Subcutaneous adipose tissue (tissue), 4 donors: ENCODE measurements around the gene SLC1A7. TPM values are rescaled to one million over a fixed set of nuclear protein-coding genes. Genes with fewer than 3 reads are reported as not detected.

Source experiments
- total RNA-seq, 4 donors: library from RNA; depleted of rRNA; stranded (reverse); fragments of >200 nt; gene quantifications; one replicate each; pipeline ENCODE4 v1.1.0, GENCODE V29; 2016
- TF ChIP-seq, protein P1 (sequence below): fragments of 450-650 bp; IDR thresholded peaks from one replicate; pipeline ENCODE4 v1.5.1; 2016; ENCODE audit warnings: low read depth, mild to moderate bottlenecking, control low read depth, antibody characterized with exemption, moderate library complexity

SLC1A7 gene
- total RNA-seq, 4 donors from 2014 or later = 0.17 to 0.94 TPM; not detected in 2

DNA sequence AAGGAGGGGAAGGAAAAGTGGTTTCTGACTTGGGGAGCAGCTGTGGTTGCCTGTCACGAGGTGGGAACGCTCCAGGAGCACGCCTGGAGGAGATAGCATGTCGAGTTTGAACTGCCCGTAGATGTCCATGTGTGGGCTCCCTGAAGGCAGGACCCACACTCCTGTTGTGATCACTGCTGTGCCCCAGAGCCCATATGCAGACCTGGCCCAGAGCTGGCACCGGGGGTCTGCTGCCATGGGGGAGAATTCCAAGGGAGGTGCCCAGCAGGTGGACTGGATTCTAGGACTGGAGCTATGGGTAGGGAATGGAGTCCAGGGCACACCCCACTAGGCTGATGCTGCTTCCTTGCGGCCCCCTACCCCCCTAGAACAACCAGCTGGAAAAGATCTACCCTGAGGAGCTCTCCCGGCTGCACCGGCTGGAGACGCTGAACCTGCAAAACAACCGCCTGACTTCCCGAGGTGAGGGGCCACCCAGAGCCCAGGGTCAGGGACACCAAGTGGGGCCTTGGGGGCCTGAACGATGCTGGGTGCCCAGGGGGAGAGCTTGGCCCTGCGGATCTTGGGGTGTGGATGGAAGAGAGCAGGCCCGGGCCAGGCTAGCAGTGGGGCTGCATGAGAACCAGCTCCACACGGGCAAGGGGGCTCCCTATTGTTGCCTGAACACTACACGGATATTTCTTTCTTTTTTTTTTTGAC, 71.1 kb downstream of the SLC1A7 start:
- TF ChIP-seq, protein P1, sequence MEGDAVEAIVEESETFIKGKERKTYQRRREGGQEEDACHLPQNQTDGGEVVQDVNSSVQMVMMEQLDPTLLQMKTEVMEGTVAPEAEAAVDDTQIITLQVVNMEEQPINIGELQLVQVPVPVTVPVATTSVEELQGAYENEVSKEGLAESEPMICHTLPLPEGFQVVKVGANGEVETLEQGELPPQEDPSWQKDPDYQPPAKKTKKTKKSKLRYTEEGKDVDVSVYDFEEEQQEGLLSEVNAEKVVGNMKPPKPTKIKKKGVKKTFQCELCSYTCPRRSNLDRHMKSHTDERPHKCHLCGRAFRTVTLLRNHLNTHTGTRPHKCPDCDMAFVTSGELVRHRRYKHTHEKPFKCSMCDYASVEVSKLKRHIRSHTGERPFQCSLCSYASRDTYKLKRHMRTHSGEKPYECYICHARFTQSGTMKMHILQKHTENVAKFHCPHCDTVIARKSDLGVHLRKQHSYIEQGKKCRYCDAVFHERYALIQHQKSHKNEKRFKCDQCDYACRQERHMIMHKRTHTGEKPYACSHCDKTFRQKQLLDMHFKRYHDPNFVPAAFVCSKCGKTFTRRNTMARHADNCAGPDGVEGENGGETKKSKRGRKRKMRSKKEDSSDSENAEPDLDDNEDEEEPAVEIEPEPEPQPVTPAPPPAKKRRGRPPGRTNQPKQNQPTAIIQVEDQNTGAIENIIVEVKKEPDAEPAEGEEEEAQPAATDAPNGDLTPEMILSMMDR = no peak

DNA sequence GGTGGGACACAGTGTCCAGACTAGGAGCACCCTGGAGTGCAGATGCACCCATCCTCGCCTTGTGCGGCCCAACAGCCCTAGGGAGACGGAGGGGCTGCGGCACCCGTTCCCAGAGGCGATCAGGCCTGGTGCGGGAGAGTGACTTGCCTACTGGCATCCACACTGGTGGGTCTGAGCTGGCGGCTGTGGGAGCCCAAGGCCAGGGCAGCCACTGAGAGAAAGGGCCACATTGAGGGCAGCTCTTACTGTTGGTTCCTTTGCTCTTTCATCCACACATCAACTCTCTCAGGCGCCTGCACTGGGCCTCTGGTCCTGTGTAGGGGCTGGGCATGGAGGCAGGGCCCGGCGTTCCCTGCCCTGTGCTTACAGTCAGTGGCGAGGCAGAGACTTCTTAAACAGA, 71.8 kb downstream of the SLC1A7 start:
- TF ChIP-seq, protein P1 = no peak

DNA sequence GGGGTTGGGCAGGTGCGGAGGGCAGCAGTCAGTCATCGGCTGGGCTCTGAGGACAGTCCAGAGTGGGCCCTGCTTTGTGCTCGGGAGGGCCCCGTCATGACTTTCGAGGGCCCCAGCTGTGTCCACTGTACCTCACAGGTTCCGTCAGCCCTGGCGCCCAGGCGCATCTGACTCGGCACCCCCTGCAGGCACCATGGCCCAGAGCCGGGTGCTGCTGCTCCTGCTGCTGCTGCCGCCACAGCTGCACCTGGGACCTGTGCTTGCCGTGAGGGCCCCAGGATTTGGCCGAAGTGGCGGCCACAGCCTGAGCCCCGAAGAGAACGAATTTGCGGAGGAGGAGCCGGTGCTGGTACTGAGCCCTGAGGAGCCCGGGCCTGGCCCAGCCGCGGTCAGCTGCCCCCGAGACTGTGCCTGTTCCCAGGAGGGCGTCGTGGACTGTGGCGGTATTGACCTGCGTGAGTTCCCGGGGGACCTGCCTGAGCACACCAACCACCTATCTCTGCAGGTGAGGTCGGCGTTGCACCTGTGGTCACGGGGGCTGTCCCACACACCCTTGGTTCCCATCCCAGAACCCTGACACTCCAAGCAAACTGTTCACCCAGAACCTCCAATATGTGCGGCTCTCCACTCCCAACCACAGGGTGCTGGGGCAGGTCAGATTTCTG, 72.6 kb downstream of the SLC1A7 start:
- TF ChIP-seq, protein P1 = no peak

DNA sequence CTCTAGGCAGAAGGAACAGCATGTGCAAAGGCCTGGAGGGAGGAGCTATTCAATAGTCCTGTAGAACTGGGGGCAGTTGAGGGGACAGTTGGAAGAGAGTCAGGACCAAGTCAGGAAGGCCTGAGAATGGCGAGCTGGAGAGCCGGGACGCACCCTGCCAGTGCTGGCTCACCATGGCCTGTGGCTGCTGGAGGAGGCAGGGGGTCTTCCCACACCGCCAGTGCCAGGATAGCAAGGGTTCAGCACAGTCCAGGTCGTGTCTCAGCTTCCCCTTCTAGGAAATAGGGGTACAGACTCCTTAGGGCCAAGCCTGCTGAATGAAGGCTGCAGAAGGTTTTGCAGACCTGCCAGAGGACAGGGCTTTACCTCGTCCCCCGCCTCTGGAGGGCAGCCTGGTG, 73.2 kb downstream of the SLC1A7 start:
- TF ChIP-seq, protein P1 = no peak

DNA sequence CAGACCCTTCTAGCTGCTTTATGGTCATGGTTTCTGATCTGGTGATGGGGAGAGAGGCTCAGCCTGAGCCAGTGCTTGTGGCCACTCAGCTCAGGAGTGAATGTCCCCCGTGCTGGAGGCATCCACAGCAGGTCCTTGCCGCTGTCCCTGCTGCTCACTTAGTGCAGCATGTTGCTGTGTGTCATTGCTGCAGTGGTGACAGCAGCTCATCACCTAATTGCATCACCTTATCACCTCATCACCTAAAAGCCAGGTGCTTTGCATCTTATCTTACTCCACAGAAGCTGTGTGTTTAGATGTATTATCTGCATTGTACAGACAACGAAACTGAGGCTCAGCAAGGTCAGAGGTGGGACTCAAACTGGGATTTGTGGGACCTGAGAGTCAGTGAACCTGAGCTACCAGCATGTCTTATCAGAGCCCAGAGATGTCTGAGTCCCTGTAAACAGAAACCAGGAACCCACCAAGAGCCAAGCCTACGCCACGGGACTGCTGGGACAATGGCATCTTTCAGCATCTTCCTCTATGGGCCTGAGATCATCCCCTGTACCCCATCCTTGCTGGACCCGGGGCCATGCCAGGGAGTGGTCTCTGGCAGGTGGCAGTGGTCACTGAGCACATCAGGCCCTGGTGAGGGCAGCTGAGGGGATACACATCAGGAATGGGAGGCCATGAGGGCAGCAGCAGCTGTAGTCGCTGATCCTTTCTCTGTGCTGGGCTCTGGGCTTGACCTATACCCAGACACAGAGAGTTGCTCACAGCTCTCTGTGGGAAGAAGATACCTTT, 73.9 kb downstream of the SLC1A7 start:
- TF ChIP-seq, protein P1 = no peak

DNA sequence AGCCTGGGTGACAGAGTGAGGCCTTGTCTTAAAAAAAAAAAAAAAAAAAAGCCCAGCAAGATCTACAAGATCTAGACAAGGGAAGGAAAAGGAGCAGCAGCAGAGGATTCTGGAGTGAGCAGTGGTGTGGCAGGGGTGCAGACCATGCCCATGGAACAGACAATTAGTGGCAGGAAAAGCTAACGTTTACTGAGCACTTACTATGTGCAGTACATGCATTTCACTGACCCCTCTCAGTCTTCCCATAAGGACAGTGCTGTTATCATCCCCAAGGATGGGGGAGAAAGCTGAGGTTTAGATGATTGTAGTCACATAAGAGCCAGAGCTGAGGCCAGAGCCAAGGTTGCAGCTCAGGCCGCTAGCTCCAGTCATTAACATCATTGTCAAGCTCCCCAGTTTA, 74.6 kb downstream of the SLC1A7 start:
- TF ChIP-seq, protein P1 = no peak
